MG63 (cell line): Measurements from ENCODE around the gene DENND2C. TPM values are rescaled to one million over a fixed set of nuclear protein-coding genes. Genes with fewer than 3 reads are reported as not detected.

Source experiments
- DNase-seq: peaks from one replicate; pipeline ENCODE4 v3.0.0-alpha.2; 2020
- H3K27me3 ChIP-seq: fragments of 250-450 bp; sonication (Bioruptor Pico); 2 replicates; pipeline ENCODE4 v1.5.1; 2020; ENCODE audit warnings: mild to moderate bottlenecking, moderate library complexity
- H3K36me3 ChIP-seq: fragments of 250-450 bp; sonication (Bioruptor Pico); 2 replicates; pipeline ENCODE4 v1.5.1; 2020; ENCODE audit warnings: mild to moderate bottlenecking, moderate library complexity
- H3K4me3 ChIP-seq: fragments of 250-450 bp; sonication (Bioruptor Pico); 2 replicates; pipeline ENCODE4 v1.5.1; 2020; ENCODE audit warnings: mild to moderate bottlenecking, moderate library complexity
- H3K9me3 ChIP-seq: fragments of 250-450 bp; sonication (Bioruptor Pico); 2 replicates; pipeline ENCODE4 v1.5.1; 2020; ENCODE audit warnings: mild to moderate bottlenecking, moderate library complexity
- total RNA-seq: library from RNA; depleted of rRNA; stranded (reverse); fragments of >200 nt; shearing (Covaris generic); gene quantifications from 2 replicates; pipeline ENCODE4 v1.2.3, GENCODE V29; 2014; ENCODE audit warnings: low replicate concordance; rRNA removed

The DENND2C gene, protein sequence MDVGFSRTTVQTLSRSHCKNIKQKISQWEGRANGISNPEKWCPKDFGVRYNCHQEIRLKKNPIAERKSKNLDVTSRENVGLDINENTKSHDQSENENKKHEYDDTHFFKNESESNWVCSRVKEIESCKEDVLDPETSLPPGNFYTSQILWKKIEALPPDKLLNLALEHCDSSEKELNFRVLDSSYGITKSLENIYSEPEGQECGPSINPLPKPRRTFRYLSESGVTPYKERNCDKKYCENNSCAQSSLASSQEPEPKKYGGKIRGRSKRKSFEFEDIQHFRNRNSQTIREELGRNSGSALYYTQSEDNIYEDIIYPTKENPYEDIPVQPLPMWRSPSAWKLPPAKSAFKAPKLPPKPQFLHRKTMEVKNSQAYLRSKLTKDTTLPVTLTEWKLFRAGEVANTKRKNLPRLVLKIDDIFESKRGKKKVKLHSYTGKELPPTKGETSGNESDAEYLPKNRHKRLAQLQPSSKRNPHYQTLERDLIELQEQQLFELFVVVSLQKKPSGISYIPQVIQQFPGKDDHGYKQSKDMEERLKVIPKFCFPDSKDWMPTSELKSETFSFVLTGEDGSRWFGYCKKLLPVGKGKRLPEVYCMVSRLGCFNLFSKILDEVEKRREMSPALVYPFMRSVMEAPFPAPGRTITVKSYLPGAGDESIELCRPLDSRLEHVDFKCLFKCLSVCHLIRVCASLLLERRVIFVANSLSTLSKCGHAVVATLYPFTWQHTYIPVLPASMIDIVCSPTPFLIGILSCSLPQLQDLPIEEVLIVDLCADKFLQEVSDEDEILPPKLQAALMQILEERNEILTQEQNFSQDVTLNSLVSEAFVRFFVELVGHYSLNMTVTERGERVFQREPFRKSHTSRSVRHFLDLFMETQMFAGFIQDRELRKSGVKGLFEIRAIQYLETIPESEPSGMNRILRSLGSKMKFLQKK
- total RNA-seq: 1.7 and 1.8 TPM in 2 replicates

GRCh38 chr1:114669562-114670082 is at the start of gene DENND2C:
Gene DENND2C (minus strand): TSS chr1:114670049. CDS start chr1:114625984, 44,065 bp downstream.
- no peaks in the 10 kb centered on the region for H3K36me3 ChIP-seq
- peak within 1 kb of the TSS; percentile 63 for H3K4me3 ChIP-seq
- no peak for DNase-seq
- no peaks in the 10 kb centered on the region for H3K9me3 ChIP-seq
- no peaks in the 10 kb centered on the region; the same call in 1 of the 2 replicates for H3K27me3 ChIP-seq

GRCh38 chr1:114719424-114719787 is 49.6 kb upstream of the DENND2C start:
- no peaks in the 10 kb centered on the region for H3K27me3 ChIP-seq
- H3K36me3 ChIP-seq: peaks cover 90% of the 10 kb centered on the region
- H3K4me3 ChIP-seq: no peak overlapping the region
- no peak for DNase-seq
- H3K9me3 ChIP-seq: no peaks in the 10 kb centered on the region

- Histone ChIP-seq H3K36me3 (peaks cover 90% of the 10 kb centered on the region), H3K27me3 (no peaks in the 10 kb centered on the region), H3K4me3 (no peak overlapping the region), H3K9me3 (no peaks in the 10 kb centered on the region)
- peak; percentile 39 for DNase-seq
Measured at GRCh38 chr1:114718661-114719423, 49.0 kb upstream of the DENND2C start.

DNA sequence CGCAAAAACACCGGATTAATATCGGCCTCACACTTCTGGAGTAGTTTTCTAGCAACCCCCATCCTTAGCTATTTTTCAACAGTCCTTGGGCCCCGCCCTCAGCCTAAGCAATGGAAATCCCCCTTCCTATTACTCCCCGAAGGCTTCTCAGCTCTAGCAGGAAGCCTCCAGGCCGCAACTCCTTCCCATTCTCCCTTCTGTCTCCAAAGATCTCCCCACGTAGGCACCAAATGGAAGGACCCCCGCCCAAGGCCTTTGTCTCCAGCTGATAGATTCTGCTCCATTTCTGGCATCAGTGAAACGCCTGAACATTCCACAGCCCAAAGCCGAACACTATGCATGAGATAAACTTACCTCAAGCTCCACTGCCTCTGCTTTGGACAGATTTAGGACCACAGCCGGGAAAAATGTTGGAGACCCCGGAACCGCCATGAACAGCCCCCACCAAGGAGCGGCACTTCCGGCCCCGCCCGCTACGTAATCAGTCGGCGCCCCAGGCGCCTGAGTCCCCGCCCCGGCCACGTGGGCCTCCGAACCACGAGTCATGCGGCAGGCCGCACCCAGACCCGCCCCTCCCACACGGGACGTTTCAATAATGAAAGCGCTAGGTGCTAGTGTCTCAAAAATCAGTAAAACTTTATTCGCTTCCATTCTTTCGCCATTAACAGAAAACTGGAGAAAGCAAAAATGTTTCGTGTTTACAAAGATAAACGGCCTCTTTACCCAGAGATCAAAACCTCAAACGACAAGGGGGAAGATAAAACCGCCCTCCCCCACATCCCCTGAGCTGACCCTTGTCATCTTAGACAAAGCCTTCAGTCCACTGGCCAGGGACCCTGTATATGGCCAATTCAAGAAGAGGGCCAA is 46.7 kb upstream of the DENND2C start, which contains the start of gene NRAS:
NRAS (minus strand) TSS at position 468 of the 867 bp plus-strand sequence. CDS start 611 bp downstream, outside the sequence.
- Histone ChIP-seq H3K36me3 (peaks cover 89% of the 10 kb centered on the region), H3K4me3 (peak within 1 kb of the TSS; percentile 91), H3K9me3 (no peaks in the 10 kb centered on the region), H3K27me3 (no peaks in the 10 kb centered on the region)
- DNase-seq: peak; percentile 96

GRCh38 chr1:114715952-114716303 is 46.1 kb upstream of the DENND2C start:
- DNase-seq: no peak
- Histone ChIP-seq H3K36me3 (peaks cover 86% of the 10 kb centered on the region), H3K27me3 (no peaks in the 10 kb centered on the region), H3K4me3 (peak overlapping the region; percentile 91), H3K9me3 (no peaks in the 10 kb centered on the region)

DNA sequence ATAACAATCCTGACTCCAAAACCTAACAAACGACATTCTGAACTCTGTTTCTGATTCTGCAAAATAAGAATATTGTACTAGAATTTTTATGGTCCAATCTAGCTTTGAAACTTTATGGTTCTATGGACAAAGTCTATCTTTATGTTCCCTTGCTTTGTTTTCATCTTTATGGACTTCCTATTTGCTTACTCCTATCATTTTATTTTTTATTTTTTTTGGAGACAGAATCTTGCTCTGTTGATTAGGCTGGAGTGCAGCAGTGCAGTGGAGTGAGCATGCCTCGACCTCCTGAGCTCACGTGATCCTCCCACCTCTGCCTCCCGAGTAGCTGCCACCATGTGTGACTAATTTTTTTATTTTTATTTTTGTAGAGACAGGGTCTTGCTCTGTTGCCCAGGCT is 43.1 kb upstream of the DENND2C start:
- DNase-seq: no peak
- Histone ChIP-seq H3K4me3 (no peak overlapping the region), H3K9me3 (no peaks in the 10 kb centered on the region), H3K36me3 (peaks cover 84% of the 10 kb centered on the region), H3K27me3 (no peaks in the 10 kb centered on the region)

DNA sequence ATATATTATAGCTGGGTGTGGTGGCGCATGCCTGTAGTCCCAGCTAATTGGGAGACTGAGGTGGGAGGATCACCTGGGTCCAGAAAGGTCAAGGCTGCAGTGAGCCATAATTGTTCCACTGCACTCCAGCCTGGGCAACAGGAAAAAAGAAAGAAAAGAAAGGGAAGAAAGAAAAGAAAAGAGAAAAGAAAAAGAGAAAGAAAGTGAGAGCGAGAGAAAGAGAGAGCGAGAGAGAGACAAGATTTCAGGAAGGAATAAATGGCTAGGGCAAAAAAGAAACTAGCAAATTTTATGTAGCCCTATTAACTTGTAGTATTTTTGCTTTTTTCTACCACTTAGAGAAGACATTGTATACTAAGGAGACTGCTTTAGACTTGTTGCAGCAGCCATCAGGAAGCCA is 40.5 kb upstream of the DENND2C start:
- Histone ChIP-seq H3K27me3 (no peaks in the 10 kb centered on the region), H3K4me3 (no peak overlapping the region), H3K9me3 (no peaks in the 10 kb centered on the region), H3K36me3 (peaks cover 90% of the 10 kb centered on the region)
- DNase-seq: no peak

DNA sequence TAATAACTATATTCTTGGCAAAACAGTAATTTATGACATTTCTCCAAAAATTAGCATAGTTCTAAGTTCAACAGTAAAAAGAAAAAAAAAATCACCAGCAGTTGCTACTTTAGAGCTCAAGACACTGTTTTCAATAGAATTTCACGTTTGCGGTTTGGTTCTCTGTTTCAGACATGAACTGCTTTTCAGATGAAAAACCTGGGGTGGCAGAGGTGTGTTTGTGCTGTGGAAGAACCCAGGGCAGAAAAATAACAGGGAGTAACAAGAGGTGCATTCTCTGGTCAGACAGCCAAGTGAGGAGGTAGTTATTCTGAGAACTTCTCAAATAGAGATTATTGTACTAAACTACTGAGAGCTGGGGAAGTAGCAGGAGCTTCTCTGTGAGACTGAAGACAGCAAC is 37.8 kb upstream of the DENND2C start:
- peaks cover 64% of the 10 kb centered on the region for H3K36me3 ChIP-seq
- no peaks in the 10 kb centered on the region for H3K27me3 ChIP-seq

GRCh38 chr1:114703242-114703641 is 33.4 kb upstream of the DENND2C start:
- no peak overlapping the region for H3K4me3 ChIP-seq
- H3K9me3 ChIP-seq: no peaks in the 10 kb centered on the region
- H3K36me3 ChIP-seq: peaks cover 28% of the 10 kb centered on the region
- H3K27me3 ChIP-seq: no peaks in the 10 kb centered on the region
- DNase-seq: no peak

More for the DNA sequence above, 37.8 kb upstream of the DENND2C start:
- Histone ChIP-seq H3K9me3 (no peaks in the 10 kb centered on the region), H3K4me3 (no peak overlapping the region)
- no peak for DNase-seq

DNA sequence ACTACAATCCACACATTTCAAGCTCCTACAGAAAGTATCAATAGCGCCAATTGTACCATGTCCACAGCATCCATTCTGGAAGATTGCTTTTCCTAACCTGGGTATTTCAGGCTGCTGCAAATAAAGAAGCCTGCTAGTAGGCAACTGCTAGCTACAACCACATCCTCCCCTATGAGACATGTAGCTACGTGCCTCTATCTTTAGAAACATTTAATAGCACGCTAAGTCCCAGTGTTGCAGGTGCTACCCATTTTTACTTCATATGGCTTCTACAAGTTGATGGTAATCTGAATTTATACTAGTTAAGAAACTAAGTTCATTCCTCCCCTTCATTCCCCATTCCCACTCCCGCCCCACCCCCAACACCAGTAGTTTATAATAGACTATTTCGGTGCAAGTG is 32.9 kb upstream of the DENND2C start:
- Histone ChIP-seq H3K4me3 (no peak overlapping the region), H3K9me3 (no peaks in the 10 kb centered on the region), H3K27me3 (no peaks in the 10 kb centered on the region), H3K36me3 (peaks cover 23% of the 10 kb centered on the region)
- DNase-seq: no peak

DNA sequence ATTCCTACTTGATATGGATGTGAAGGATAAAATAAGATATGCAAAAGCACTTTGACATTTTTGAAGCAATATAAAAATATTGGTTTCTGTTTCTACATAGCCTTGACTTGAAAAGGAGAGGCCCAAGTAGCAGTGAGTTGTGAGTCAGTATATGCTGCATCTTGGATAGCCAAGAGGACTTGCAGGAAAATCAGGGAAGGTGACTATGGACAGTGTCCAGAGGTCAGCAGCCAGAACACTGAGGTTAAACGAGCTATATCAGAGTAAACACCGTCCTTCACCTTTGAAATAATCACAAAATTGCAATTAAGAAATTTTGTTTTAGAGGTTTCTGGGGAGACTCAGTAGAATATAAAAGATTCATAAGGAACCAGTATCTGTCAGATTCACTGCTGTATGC is 32.1 kb upstream of the DENND2C start:
- H3K27me3 ChIP-seq: no peaks in the 10 kb centered on the region
- DNase-seq: no peak
- peaks cover 14% of the 10 kb centered on the region for H3K36me3 ChIP-seq
- H3K9me3 ChIP-seq: no peaks in the 10 kb centered on the region
- no peak overlapping the region for H3K4me3 ChIP-seq

DNA sequence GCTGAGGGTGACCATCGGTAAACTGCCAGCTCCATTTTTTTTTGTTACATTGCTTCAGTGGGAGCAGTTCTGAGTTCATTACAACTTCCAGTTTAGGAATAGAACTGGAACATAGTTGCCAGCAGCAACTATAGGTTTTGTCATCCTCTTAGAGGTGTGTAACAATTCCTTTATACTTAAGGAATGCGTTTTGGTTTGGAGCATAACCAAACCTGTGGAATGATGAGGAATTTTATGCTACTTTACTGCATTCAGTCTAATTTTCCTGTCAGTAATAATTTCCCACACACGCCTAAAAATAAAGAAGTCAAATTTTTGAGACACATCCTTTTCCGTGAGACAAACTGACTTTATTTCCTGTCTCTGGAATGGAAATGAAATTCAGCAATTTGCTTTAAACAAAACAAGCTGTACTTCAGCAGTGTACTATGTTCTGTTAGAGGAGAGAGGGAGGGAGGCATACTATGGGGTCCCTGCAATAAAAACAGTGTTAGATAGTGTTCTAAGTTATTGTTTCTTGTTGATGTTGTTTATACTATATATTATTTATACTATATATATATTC is 30.3 kb upstream of the DENND2C start:
- DNase-seq: no peak
- no peaks in the 10 kb centered on the region for H3K27me3 ChIP-seq

GRCh38 chr1:114696810-114697209 is 27.0 kb upstream of the DENND2C start:
- DNase-seq: no peak
- Histone ChIP-seq H3K27me3 (no peaks in the 10 kb centered on the region), H3K36me3 (no peaks in the 10 kb centered on the region), H3K9me3 (no peaks in the 10 kb centered on the region), H3K4me3 (no peak overlapping the region)

More for the DNA sequence above, 30.3 kb upstream of the DENND2C start:
- Histone ChIP-seq H3K4me3 (no peak overlapping the region), H3K9me3 (no peaks in the 10 kb centered on the region), H3K36me3 (no peaks in the 10 kb centered on the region)

- Histone ChIP-seq H3K9me3 (no peaks in the 10 kb centered on the region), H3K4me3 (no peak within 1 kb of the TSS), H3K27me3 (no peaks in the 10 kb centered on the region), H3K36me3 (no peaks in the 10 kb centered on the region)
- DNase-seq: no peak
Measured at GRCh38 chr1:114695430-114696058, 25.7 kb upstream of the DENND2C start, which contains the start of gene AMPD1. Gene AMPD1 (minus strand): TSS chr1:114695546. CDS start chr1:114695471, 75 bp downstream.
